ENCODE results near the gene TPD52L1.

The TPD52L1 gene

GRCh38 chr6:125302840-125303511 lies 149.4 kb downstream of the TPD52L1 start:
- Mint-ChIP-seq H3K4me3 (peak overlapping the region; percentile 33), H3K27me3 (peaks cover 10% of the 10 kb centered on the region), H3K27ac (peak overlapping the region; percentile 30), H3K36me3 (peaks cover 13% of the 10 kb centered on the region), H3K9me3 (peaks cover 5% of the 10 kb centered on the region), H3K4me1 (peaks cover 26% of the 10 kb centered on the region)
- ATAC-seq (ENCODE audit: low read depth) = no peak
- no peak for DNase-seq (ENCODE audit: low spot score in 2 of 2)

GRCh38 chr6:125303512-125303854 lies 149.9 kb downstream of the TPD52L1 start:
- H3K36me3 Mint-ChIP-seq = peaks cover 9% of the 10 kb centered on the region
- peak; percentile 39 for ATAC-seq (ENCODE audit: low read depth)
- no peak for DNase-seq (ENCODE audit: low spot score in 2 of 2)
- peaks cover 5% of the 10 kb centered on the region for H3K9me3 Mint-ChIP-seq
- H3K27ac Mint-ChIP-seq = peak overlapping the region; percentile 30
- H3K4me1 Mint-ChIP-seq = peaks cover 26% of the 10 kb centered on the region
- H3K27me3 Mint-ChIP-seq = peaks cover 13% of the 10 kb centered on the region
- H3K4me3 Mint-ChIP-seq = no peak overlapping the region

GRCh38 chr6:125304970-125305660 lies 151.5 kb downstream of the TPD52L1 start:
- H3K27me3 Mint-ChIP-seq = peaks cover 14% of the 10 kb centered on the region
- no peak for DNase-seq (ENCODE audit: low spot score in 2 of 2)
- no peak overlapping the region for H3K4me3 Mint-ChIP-seq
- no peak overlapping the region for H3K27ac Mint-ChIP-seq
- peaks cover 19% of the 10 kb centered on the region for H3K4me1 Mint-ChIP-seq
- H3K36me3 Mint-ChIP-seq = peaks cover 3% of the 10 kb centered on the region
- no peak for ATAC-seq (ENCODE audit: low read depth)
- H3K9me3 Mint-ChIP-seq = peaks cover 5% of the 10 kb centered on the region

- ATAC-seq (ENCODE audit: low read depth) = no peak
- H3K9me3 Mint-ChIP-seq = peaks cover 5% of the 10 kb centered on the region
- no peak overlapping the region for H3K4me3 Mint-ChIP-seq
- H3K4me1 Mint-ChIP-seq = peaks cover 12% of the 10 kb centered on the region
- DNase-seq (ENCODE audit: low spot score in 2 of 2) = no peak
- peaks cover 14% of the 10 kb centered on the region for H3K27me3 Mint-ChIP-seq
- no peak overlapping the region for H3K27ac Mint-ChIP-seq
- peaks cover 3% of the 10 kb centered on the region for H3K36me3 Mint-ChIP-seq
These were observed 153.2 kb downstream of the TPD52L1 start for GRCh38 chr6:125306756-125307149.

GRCh38 chr6:125307150-125307838 lies 153.7 kb downstream of the TPD52L1 start:
- Mint-ChIP-seq H3K9me3 (peaks cover 4% of the 10 kb centered on the region), H3K27ac (no peak overlapping the region), H3K4me1 (peaks cover 8% of the 10 kb centered on the region), H3K36me3 (peaks cover 3% of the 10 kb centered on the region), H3K4me3 (no peak overlapping the region), H3K27me3 (peaks cover 15% of the 10 kb centered on the region)
- DNase-seq (ENCODE audit: low spot score in 2 of 2) = no peak
- no peak for ATAC-seq (ENCODE audit: low read depth)

GRCh38 chr6:125307964-125308615 lies 154.5 kb downstream of the TPD52L1 start:
- H3K9me3 Mint-ChIP-seq = peaks cover 3% of the 10 kb centered on the region
- no peak for ATAC-seq (ENCODE audit: low read depth)
- peaks cover 16% of the 10 kb centered on the region for H3K27me3 Mint-ChIP-seq
- H3K27ac Mint-ChIP-seq = no peak overlapping the region
- no peak overlapping the region for H3K4me3 Mint-ChIP-seq
- DNase-seq (ENCODE audit: low spot score in 2 of 2) = no peak
- peaks cover 3% of the 10 kb centered on the region for H3K36me3 Mint-ChIP-seq
- peaks cover 7% of the 10 kb centered on the region for H3K4me1 Mint-ChIP-seq

- DNase-seq (ENCODE audit: low spot score in 2 of 2) = peak; percentile 13 to 53
- no peaks in the 10 kb centered on the region for H3K9me3 Mint-ChIP-seq
- H3K4me3 Mint-ChIP-seq = no peak overlapping the region
- no peak overlapping the region for H3K27ac Mint-ChIP-seq
- no peaks in the 10 kb centered on the region for H3K36me3 Mint-ChIP-seq
- H3K27me3 Mint-ChIP-seq = peaks cover 13% of the 10 kb centered on the region
- peaks cover 2% of the 10 kb centered on the region for H3K4me1 Mint-ChIP-seq
- ATAC-seq (ENCODE audit: low read depth) = peak; percentile 73
These were observed 157.5 kb downstream of the TPD52L1 start for GRCh38 chr6:125310994-125311649.

GRCh38 chr6:125312478-125312877 lies 158.9 kb downstream of the TPD52L1 start:
- H3K36me3 Mint-ChIP-seq = no peaks in the 10 kb centered on the region
- DNase-seq (ENCODE audit: low spot score in 2 of 2) = no peak
- peaks cover 2% of the 10 kb centered on the region for H3K4me1 Mint-ChIP-seq
- H3K27me3 Mint-ChIP-seq = peaks cover 7% of the 10 kb centered on the region
- H3K9me3 Mint-ChIP-seq = no peaks in the 10 kb centered on the region
- no peak overlapping the region for H3K4me3 Mint-ChIP-seq
- H3K27ac Mint-ChIP-seq = no peak overlapping the region
- ATAC-seq (ENCODE audit: low read depth) = no peak

GRCh38 chr6:125312950-125313349 lies 159.4 kb downstream of the TPD52L1 start:
- Mint-ChIP-seq H3K4me1 (peaks cover 2% of the 10 kb centered on the region), H3K27ac (no peak overlapping the region), H3K4me3 (no peak overlapping the region), H3K27me3 (peaks cover 6% of the 10 kb centered on the region), H3K36me3 (no peaks in the 10 kb centered on the region), H3K9me3 (no peaks in the 10 kb centered on the region)
- DNase-seq (ENCODE audit: low spot score in 2 of 2) (no peak), ATAC-seq (ENCODE audit: low read depth) (no peak)

All from memory B cell (primary cell).